ENCODE results near the gene HAAO. TPM values are rescaled to one million over a fixed set of nuclear protein-coding genes. Genes with fewer than 3 reads are reported as not detected.
A peak's percentile ranks its signal among the peaks of the same experiment; 100 is the strongest.

Gene HAAO
- polyA plus RNA-seq, 3 donors = 10.5 to 29.6 (median 15.0) TPM

GRCh38 chr2:42793334-42794270, 1.2 kb upstream of the HAAO start:
- Histone ChIP-seq H3K27me3 (ENCODE audit: control insufficient read depth in 2 of 2, insufficient read depth in 2 of 2, low read length in 2 of 2) (no peaks in the 10 kb centered on the region), H3K36me3 (replicated peaks in 1 of 2; ENCODE audit: control insufficient read depth in 1 of 2, insufficient read depth in 2 of 2, low read length in 2 of 2) (peaks cover 11 to 30% of the 10 kb centered on the region in 2 donors), H3K4me2 (replicated peaks; ENCODE audit: extremely low read depth, low read length, poor library complexity, severe bottlenecking) (peak overlapping the region; percentile 85), H3K4me1 (ENCODE audit: control insufficient read depth in 1 of 2, insufficient read depth in 2 of 2, low read length in 2 of 2) (peaks cover 26 to 35% of the 10 kb centered on the region in 2 donors), H3K27ac (ENCODE audit: low read depth in 1 of 2, low read length in 2 of 2) (peak overlapping the region in 1 of 2 donors; percentile 93), H4K20me1 (ENCODE audit: insufficient read depth, low read length) (peaks cover 5% of the 10 kb centered on the region), H3K9me3 (replicated peaks in 1 of 2; ENCODE audit: control insufficient read depth in 1 of 2, insufficient read depth in 1 of 2, low read length in 2 of 2) (no peaks in the 10 kb centered on the region), H2AFZ (ENCODE audit: insufficient read depth, low read depth, low read length, poor library complexity, severe bottlenecking) (peak overlapping the region; percentile 97), H3K4me3 (replicated peaks in 1 of 3; ENCODE audit: low read depth in 2 of 3, low read length in 3 of 3) (peak overlapping the region; percentile 80 to 87 (median 86)), H3K79me2 (ENCODE audit: insufficient read depth, low read length) (peaks cover 56% of the 10 kb centered on the region), H3K9ac (ENCODE audit: insufficient read depth, low read length, poor library complexity, severe bottlenecking) (peak overlapping the region; percentile 95)
- DNase-seq = no peak
- intact Hi-C loops (cut with micrococcal nuclease) = no loop called here
- peak overlapping the region; percentile 47 to 90 (median 80) for H3K27ac Mint-ChIP-seq
- peaks cover 39 to 46% of the 10 kb centered on the region in 2 donors for H3K36me3 Mint-ChIP-seq
- no peaks in the 10 kb centered on the region for H3K9me3 Mint-ChIP-seq
- H3K27me3 Mint-ChIP-seq (ENCODE audit: low read depth in 3 of 3) = peaks cover 0 to 3% (median 2%) of the 10 kb centered on the region in 3 donors
- peaks cover 42% of the 10 kb centered on the region for H3K4me1 Mint-ChIP-seq
- peak overlapping the region; percentile 84 to 97 for H3K4me3 Mint-ChIP-seq
- 29% methylated on average over 19 of the region's 22 CpGs for WGBS (ENCODE audit: insufficient coverage)
- no peak for TF ChIP-seq CTCF (IDR thresholded peaks at IDR 0.05)

- peak overlapping the region; percentile 97 for H2AFZ ChIP-seq (ENCODE audit: insufficient read depth, low read depth, low read length, poor library complexity, severe bottlenecking)
Measured at GRCh38 chr2:42792087-42792582, 248 bp downstream of the HAAO start.

More at GRCh38 chr2:42792087-42792582, 248 bp downstream of the HAAO start:
- peak; percentile 69 to 72 (median 70) for DNase-seq
- peak overlapping the region; percentile 64 to 93 for H3K27ac ChIP-seq (ENCODE audit: low read depth in 1 of 2, low read length in 2 of 2)
- intact Hi-C loops (cut with micrococcal nuclease) = no loop called here
- peak overlapping the region; percentile 85 for H3K4me2 ChIP-seq (replicated peaks; ENCODE audit: extremely low read depth, low read length, poor library complexity, severe bottlenecking)
- H3K36me3 ChIP-seq (replicated peaks in 1 of 2; ENCODE audit: control insufficient read depth in 1 of 2, insufficient read depth in 2 of 2, low read length in 2 of 2) = peaks cover 11 to 30% of the 10 kb centered on the region in 2 donors
- H3K4me1 Mint-ChIP-seq = peaks cover 42% of the 10 kb centered on the region
- peaks cover 53% of the 10 kb centered on the region for H3K79me2 ChIP-seq (ENCODE audit: insufficient read depth, low read length)
- H3K9me3 Mint-ChIP-seq = no peaks in the 10 kb centered on the region
- H3K9me3 ChIP-seq (replicated peaks in 1 of 2; ENCODE audit: control insufficient read depth in 1 of 2, insufficient read depth in 1 of 2, low read length in 2 of 2) = no peaks in the 10 kb centered on the region
- H3K9ac ChIP-seq (ENCODE audit: insufficient read depth, low read length, poor library complexity, severe bottlenecking) = peak overlapping the region; percentile 95
- peak overlapping the region; percentile 80 to 87 (median 86) for H3K4me3 ChIP-seq (replicated peaks in 1 of 3; ENCODE audit: low read depth in 2 of 3, low read length in 3 of 3)
- peaks cover 37 to 43% of the 10 kb centered on the region in 2 donors for H3K36me3 Mint-ChIP-seq
- peaks cover 0 to 5% (median 2%) of the 10 kb centered on the region in 3 donors for H3K27me3 Mint-ChIP-seq (ENCODE audit: low read depth in 3 of 3)
- 0% methylated on average over 11 of the region's 18 CpGs for WGBS (ENCODE audit: insufficient coverage)
- H3K4me1 ChIP-seq (ENCODE audit: control insufficient read depth in 1 of 2, insufficient read depth in 2 of 2, low read length in 2 of 2) = peaks cover 26 to 35% of the 10 kb centered on the region in 2 donors
- H3K27me3 ChIP-seq (ENCODE audit: control insufficient read depth in 2 of 2, insufficient read depth in 2 of 2, low read length in 2 of 2) = no peaks in the 10 kb centered on the region
- peaks cover 5% of the 10 kb centered on the region for H4K20me1 ChIP-seq (ENCODE audit: insufficient read depth, low read length)
- peak overlapping the region; percentile 77 to 96 (median 93) for H3K27ac Mint-ChIP-seq
- no peak for TF ChIP-seq CTCF (IDR thresholded peaks at IDR 0.05)
- H3K4me3 Mint-ChIP-seq = peak overlapping the region; percentile 84 to 97

Data from CD14-positive monocyte (primary cell).